NCI-H1694 treated with DMSO at 0.1 percent for 48 hours (cell line): ENCODE measurements around the gene SLC2A8.

Experiments used
- DNase-seq: peaks from one replicate; lab custom pipeline; 2025; lab: John Stamatoyannopoulos, UW

Gene SLC2A8

GRCh38 chr9:127403507-127404192, 6.7 kb downstream of the SLC2A8 start:
- DNase-seq: no peak

GRCh38 chr9:127404631-127405030, 7.7 kb downstream of the SLC2A8 start:
- DNase-seq: no peak

- no peak for DNase-seq
These were observed 8.6 kb downstream of the SLC2A8 start for GRCh38 chr9:127405344-127406125.

- DNase-seq: no peak
These were observed 10.0 kb downstream of the SLC2A8 start for GRCh38 chr9:127406799-127407491.

- DNase-seq: no peak
These were observed 10.5 kb downstream of the SLC2A8 start for GRCh38 chr9:127407492-127407843.

GRCh38 chr9:127411122-127411521, 14.2 kb downstream of the SLC2A8 start:
- no peak for DNase-seq

- DNase-seq: no peak
These were observed 18.2 kb downstream of the SLC2A8 start for GRCh38 chr9:127415141-127415540.

GRCh38 chr9:127415657-127416056, 18.7 kb downstream of the SLC2A8 start:
- no peak for DNase-seq

- no peak for DNase-seq
These were observed 20.4 kb downstream of the SLC2A8 start for GRCh38 chr9:127417131-127418036.

GRCh38 chr9:127418037-127418471, 21.1 kb downstream of the SLC2A8 start:
- no peak for DNase-seq

- no peak for DNase-seq
These were observed 22.4 kb downstream of the SLC2A8 start for GRCh38 chr9:127419348-127419747.

GRCh38 chr9:127421057-127421456, 24.1 kb downstream of the SLC2A8 start:
- DNase-seq: no peak

GRCh38 chr9:127422133-127422782, 25.3 kb downstream of the SLC2A8 start:
- no peak for DNase-seq

- no peak for DNase-seq
These were observed 25.8 kb downstream of the SLC2A8 start for GRCh38 chr9:127422787-127423186.

- DNase-seq: no peak
These were observed 26.5 kb downstream of the SLC2A8 start for GRCh38 chr9:127423476-127423933.

- peak; percentile 82 for DNase-seq
These were observed 27.1 kb downstream of the SLC2A8 start, which contains the start of gene ZNF79 for GRCh38 chr9:127423934-127424675. TSS of gene ZNF79 (plus strand) at chr9:127424382. CDS start at chr9:127424788, 406 bp downstream.

GRCh38 chr9:127424676-127424999, 27.7 kb downstream of the SLC2A8 start:
- DNase-seq: no peak

- DNase-seq: no peak
These were observed 29.8 kb downstream of the SLC2A8 start for GRCh38 chr9:127426756-127427155.

GRCh38 chr9:127428348-127428747, 31.4 kb downstream of the SLC2A8 start:
- no peak for DNase-seq

- DNase-seq: no peak
These were observed 33.4 kb downstream of the SLC2A8 start for GRCh38 chr9:127430415-127430814.
